HG03064 (cell line): ENCODE data around the gene SMCO3.
A peak's percentile ranks its signal among the peaks of the same experiment; 100 is the strongest.

Source experiments
- ATAC-seq: cut with Tn5 transposase; IDR thresholded peaks from one replicate; pipeline ENCODE4 v1.9.1; 2021; ENCODE audit warnings: low read depth; ENCODE audit not compliant: unreplicated experiment

Gene SMCO3

DNA sequence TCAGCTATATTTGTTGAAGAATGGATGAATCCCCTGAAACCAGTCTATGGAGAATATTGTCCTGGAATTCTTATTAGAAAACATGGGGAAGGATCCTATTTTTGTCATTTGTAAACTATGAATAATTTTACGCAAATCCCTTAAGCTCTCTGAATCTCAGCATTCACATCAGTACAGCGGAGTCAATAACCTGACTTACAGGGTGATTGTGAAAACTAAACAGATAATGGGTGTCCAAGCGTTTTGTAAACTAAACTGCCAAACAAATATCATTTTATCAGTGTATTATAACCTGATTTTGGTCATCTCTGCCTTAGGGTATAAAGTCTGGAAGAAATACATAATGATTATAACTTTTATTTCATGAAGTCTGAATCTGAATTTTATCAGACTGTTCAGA, 19.4 kb upstream of the SMCO3 start:
- ATAC-seq = no peak

DNA sequence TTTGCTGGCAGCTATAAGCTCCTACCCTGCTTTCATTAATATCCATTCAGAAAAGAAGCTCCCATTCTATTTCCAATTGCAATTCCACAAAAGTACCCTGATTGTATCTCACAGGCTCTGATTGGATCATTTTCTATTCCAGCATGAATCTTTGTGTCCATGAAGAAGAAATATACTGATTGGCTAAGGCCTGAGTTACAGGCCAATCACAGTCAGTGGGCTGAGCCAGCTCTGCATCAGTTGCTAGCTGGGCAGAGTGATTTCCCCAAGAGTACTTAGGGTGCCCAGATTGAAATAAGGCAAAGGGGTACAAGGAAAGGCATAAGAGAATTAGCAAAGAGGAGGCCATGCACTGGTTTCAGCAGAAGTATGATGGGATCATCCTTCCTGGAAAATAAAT, 14.9 kb upstream of the SMCO3 start:
- ATAC-seq = no peak

DNA sequence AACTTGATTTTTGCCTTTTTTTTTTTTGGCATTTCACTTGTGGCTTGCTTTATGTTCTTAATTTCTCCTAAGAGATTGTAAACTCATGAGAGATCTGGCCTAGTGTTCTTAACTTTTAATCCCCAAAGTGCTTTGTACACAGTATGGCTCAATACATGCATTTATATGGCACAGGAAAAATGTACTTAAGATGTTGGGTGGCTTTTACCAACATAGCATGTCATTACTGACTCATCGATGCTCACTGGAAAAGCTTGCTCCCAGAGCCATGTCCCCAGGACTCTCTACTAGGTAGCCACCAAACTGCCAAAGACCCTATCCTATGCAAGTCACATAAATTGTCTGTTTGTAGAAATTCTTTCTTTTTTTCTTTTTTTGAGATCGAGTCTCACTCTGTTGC, 13.1 kb upstream of the SMCO3 start:
- ATAC-seq = no peak

DNA sequence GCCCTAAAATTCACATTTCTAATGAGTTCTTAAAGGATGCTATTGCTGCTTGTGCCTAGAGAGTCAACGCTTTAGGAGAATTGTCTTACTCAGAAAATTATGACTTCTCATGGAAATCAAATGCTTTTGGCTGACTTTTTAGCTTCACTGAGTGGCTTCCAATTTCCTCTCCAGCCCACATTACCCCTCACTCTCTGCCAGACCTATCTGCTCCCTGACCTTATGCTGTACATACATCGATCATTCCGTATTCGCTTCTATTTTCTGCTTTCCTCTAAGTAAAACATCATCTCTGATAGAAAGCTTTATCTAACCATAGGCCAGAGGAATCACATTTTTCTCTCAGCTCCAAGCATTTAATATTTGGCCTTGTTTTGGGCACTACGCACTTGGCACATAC, 12.5 kb upstream of the SMCO3 start:
- no peak for ATAC-seq

DNA sequence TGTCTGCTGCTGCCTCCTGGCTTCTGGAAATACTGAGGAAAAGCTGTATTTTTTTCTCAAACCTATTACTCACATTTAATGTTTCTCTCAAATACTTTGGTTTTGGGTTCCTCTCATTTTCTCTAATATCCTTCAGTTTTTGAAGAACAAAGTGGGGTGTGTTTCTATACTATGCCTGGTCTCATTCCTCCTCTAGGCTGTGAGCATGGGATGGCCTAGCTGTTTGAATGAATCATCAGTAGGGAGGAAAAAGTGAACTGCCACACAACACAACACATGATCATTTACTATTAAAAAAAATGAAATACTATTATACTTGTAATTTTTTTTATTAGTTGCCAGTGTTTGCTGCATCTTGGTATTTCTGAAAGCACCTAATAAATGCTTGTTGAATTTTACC, 11.3 kb upstream of the SMCO3 start:
- ATAC-seq = no peak

DNA sequence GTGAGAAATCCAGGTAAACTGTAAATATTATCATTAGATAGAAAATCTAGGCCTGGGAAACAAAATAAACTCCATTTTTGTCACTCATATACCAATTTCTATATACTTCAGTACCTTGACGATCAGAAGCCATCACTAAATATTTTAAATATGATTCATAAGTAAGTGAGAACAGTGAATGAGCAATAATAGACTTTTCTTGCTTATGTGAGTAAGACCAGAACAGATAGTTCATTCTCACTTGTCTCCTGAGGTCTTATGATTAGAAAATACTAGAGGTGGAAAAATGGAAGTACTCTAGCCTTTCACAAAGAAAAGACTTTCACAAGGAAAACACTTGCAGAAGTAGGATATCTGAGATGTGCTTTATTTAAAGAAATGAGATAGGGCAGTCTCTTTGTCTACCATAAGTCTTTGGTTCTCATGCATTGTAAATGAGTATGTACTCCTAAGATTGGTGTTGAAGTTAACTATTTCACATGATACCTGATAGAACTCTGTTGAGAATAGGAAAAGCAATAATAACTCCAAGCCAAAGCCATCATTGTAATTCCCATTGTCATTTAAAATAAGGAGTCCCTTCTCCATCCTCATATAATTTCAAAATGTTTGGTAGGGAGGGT, 10.1 kb upstream of the SMCO3 start:
- no peak for ATAC-seq

DNA sequence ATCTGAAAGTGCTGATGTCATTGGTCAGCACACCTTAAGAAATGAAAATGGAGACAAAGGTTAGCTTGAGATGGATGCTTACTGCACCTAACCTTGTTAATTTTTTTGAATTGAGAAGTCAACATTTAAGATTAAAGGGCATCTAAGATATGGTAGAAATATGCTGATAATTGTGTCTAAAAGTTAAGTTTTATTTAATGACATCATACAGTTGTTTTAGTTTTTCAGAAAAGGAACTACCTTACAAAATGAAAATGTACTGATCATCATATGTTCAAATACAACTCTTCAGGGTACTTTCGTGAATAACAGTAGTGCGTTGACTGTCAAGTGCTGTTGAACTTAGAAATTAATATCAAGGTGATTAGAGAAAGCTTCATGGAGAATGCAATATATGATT, 2.5 kb downstream of the SMCO3 start:
- ATAC-seq = no peak

DNA sequence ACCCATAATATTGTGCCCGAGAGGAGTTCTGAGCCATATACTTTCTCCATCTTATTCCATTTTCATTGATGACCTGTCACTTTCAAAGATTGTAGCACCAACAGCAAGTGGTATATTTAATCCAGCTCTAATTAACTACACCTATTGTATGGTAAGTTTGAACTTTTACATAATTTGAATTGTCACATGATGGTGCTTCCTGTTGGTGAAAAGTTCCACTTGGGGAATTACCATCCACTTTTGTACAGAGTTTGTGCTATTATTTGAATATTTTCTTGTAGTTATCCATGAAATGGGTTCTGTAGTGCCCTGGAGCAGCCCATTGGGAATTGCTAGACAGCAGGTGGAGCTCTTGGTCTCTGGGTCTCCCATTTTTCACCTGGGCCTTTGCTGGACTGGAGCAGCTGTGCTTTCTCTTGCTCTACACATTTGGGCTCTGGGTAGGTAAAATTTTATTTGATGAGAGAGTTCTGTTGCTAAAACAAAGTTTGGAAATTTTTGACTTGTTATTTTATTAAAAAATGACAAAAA, 3.0 kb downstream of the SMCO3 start:
- ATAC-seq = no peak

DNA sequence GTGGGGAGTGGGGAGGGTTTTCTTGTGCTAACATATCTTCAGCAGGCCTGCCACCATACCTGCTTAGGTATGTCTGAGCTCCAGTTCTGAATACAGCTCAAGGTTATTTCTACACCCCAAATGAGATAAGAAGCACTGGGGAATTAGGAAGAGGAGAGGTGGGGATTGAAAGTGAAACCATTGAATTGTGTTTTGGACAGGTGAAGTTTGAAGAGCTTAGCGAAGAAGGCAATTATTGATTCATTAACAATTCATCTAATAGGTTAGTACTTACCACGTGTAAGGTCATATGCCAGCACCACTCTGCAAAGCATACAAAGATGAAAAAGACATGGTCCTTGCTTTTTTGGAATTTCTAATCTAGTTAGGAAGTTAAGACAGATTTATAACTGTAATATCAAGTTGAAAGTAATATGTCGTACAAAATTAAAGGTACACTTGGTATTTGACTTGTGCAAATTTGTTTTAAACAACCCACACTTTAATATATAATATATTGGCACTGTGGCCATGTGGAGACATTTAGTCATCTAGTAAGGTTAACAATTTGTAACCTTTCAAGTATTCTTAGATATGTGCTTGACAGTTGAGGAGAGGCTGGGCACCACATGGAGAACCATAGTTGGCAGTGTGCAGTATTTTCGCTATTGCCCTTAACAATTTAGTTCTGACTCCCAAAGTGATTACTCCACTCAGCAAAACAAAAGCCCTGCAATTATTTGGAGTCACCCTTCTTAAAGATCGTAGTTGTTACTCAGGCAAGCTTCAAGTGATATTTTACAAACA, 3.6 kb downstream of the SMCO3 start:
- ATAC-seq = no peak

DNA sequence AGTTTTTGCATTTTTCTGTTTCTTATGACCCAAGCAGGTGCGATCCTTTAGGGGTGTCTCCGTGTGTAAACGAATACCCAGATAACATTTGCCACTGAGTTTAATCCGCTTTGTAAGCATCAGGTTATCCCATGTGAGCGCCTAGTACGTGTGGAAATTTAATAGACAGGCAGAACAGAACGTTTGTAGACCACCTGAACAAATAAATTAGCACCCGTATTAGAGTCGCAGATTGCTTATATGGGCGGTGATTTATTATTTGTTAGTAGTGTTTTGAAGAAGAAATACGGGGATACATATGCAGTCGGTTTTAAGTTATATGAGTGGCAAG, 10.2 kb downstream of the SMCO3 start:
- ATAC-seq = peak; percentile 15

DNA sequence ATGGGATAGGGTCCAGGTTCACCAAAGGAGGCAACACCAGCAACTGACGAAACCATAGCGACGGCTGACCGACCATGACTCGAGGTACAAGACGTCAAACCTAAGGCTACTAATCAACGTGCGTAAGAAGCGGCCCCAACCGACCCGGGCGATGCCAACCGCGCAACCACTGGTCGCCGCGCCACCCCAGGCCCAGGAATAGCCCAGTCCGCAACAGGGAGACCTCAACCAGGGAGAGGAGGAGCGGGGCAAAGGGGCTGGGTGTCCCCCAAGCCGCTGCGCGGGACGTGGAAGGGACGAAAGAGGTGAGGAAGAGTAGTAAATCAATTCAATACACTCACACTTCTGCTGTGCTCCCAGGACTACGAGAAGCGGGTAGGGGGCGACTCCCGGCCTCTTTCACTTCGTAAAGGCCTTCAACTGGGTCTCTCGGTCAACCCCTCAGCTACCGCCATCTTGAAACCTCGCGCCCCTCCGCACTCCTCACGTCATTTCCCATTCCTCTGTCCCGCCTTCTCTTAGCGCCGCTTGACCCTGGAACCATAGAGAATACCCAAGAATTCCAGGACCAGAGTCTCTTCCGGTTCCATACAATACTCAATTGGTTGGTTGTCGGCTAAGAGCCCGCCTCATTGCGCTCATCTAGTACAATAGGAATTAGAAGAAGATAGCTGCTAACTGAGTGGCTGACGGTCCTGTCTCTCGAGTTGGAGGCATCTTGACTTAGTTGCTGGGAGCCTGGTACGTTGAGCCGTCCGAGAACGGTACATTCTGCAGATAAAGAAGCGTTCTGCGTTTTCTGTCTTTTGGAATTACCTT, 10.8 kb downstream of the SMCO3 start, which contains the start of the genes C12orf60 and WBP11:
TSS of gene C12orf60 (plus strand) at position 660 of the 819 bp plus-strand sequence. CDS start 19,266 bp downstream, outside the sequence.
TSS of gene WBP11 (minus strand) at position 468 of the 819 bp plus-strand sequence. CDS start 2,095 bp downstream, outside the sequence.
- peak; percentile 100 for ATAC-seq

DNA sequence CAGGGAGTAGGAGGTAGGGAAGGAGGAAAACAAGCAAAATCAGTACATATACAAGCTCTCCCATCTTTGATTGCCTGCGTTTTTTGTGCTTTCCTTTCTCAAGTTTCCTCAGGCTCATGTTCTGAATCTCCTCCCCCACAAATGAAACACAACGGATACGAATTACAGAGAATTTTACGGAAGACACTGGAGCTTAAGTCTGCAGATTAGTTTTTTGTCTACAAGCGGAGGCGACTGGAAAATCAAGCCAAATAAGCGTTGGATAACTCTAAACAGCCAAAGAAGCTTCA, 11.3 kb downstream of the SMCO3 start:
- ATAC-seq = no peak

DNA sequence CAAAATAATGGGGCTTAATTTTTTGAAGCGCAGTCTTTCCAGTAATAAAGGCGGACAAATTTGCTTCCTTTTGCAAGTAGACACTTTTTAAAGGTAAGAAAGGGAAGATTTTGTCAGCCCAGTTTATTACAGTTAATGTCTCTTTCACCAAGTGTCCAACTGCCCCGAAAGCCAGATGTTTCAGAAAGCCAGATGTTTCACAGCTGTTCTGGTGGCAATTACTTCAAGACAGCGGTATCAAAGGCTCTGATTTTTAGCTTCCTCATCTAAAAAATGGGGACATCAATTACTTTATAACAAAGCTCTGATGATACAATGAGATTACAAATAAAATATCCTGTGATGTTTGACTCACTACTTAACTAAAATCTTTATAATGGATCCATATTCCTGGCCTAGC, 11.7 kb downstream of the SMCO3 start:
- no peak for ATAC-seq

DNA sequence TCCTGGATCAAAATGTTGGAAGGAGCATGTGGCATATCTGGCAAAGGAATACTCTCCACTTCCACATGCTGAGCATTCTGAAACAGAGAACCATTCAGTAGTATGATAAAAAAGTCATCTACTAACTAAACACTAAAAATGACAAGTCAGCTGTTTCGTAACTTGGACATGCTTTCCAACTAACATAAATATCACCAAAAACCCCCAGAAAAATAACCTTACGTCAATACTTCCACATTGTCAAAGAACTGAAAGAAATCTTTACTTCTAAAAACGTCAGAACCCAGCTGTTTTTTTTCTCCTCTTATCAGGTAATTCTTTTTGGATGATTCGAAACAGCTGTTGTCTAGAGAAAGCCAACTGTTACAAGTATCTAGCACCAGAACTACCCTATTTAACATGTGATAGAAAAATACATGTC, 18.9 kb downstream of the SMCO3 start:
- no peak for ATAC-seq

DNA sequence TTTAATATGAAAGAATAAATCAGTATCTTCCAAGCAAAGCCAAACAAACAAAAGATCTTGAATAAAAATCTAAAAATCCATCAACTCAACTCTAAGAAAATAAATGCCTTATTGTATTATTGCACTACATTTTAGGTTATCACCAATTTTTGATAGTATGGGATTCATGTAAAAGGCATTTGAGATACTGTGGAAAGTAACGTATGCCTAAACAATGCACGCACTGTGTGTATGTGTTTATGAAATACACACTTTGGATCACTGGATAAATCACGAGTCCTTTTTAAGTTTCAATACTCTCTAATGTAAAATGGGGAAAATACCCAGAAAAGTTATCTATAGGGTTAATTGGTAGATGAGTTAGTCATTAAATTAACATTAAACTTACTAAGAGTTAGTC, 28.4 kb downstream of the SMCO3 start:
- no peak for ATAC-seq

DNA sequence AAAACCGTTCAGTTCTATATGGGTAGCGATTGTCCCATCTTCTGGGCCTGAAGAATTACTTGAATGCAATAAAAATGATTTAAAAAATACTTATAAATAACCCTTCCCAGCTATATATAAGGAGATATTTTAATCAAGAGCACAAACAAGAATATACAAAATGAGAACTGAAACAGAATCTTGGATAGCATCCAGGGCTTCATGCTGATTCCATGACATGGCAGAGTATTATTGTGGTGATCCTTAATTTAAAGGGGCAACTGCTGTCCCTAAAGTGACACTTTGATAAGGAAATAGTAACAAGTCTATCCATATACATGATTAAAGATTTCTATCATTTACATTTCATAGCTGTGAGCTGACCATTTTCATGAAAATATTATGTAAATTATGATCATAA, 29.5 kb downstream of the SMCO3 start:
- no peak for ATAC-seq

DNA sequence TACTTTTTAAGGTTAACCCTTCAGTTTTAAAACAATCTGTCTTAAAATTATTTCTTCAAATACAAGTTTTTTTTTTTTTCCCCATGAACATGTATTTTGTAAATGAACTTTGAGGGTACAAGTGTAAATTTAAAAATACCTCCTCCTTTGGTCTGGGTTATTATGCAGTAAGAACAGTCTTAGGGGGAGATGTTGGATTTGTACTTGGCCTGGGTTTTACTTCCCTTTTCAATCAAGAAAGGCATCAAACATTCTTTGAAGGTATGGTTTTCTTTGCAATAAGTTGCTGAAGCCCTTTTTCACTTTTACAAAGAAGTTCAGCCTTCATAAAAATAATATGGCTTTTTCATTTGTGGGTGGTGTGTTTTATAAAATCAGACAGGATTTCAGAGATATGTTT, 31.2 kb downstream of the SMCO3 start:
- ATAC-seq = no peak

DNA sequence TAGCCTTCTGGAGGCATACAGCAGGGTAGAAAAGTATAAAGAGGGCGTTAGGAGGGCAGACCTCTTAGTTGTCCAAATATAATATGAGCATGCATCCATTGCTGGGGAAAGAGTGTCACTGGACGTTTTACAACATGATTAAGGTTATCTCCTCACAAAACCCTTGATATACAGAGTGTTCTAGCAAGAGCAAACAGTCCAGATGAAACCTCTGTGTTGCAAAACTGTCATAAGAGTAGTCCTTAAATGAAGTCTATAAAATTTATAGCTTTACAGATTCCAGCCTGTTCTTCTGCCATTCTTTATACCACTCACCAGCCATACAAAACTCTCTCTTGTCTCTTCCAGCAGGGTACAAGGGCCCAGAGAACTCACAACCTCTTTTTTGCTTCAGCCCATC, 32.4 kb downstream of the SMCO3 start:
- ATAC-seq = no peak

DNA sequence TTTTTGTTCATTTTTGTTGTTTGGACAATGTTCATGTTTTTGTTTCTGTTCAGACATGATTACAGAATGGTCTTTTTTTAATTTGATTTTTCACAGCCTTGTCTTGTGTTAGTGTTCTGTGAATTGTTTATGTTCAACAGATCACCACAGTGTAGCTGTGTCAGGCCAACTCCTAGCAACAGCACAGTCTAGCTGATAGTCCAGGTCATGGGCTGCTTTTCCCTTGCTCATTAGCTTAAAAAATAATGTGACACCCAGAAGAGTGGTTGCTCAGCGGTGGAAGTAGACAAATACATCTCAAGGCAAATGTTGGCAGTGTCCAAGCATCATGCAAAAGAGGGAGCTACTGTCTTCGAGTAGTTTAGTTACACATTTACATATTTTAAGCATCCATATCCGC, 33.1 kb downstream of the SMCO3 start:
- ATAC-seq = no peak

DNA sequence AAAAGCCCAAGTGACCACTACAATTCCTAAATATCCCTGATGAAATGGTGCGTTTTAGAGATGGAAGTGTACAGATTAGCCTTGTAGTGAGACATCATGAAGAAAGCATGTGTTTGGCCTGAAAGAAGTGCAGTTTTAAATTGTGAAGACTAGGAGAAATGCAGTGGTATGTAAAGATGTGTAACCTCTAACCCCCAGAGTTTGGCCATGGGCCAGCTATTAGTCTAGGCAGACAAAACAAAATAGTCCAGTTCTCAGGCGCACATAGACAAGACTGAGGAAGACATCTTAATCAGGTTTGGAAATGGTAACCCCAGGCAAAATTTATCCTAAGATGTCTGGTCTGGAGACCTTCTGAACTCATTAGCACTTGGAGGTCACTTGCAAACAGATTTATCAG, 34.1 kb downstream of the SMCO3 start:
- no peak for ATAC-seq

DNA sequence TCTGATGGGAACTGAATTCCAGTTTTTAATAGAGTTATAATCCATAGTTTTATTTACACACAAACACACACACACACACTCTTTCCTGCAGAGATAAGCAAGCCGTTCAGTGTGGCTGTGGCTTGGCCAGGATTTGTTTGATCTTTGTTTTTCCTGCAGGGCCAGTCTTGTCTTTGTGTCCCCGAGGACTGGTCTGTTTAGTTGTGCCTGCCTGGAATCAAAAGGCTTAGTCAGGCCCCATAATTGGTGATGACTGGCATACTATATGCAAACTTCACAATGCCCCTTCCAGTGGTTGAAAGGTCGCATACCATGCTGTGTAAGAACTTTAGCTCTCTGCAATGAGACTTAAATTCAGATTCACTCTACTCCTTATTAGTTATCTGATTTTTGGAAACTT, 36.7 kb downstream of the SMCO3 start:
- ATAC-seq = no peak
